ENCODE results near the gene TJP3. TPM values are rescaled to one million over a fixed set of nuclear protein-coding genes. Genes with fewer than 3 reads are reported as not detected.

Gene TJP3
- total RNA-seq, 1 donor from 2014 or later: 3.1 TPM

- H3K36me3 Mint-ChIP-seq (ENCODE audit: unreplicated experiment): no peaks in the 10 kb centered on the region
- no peak for TF ChIP-seq CTCF (IDR thresholded peaks at IDR 0.05; ENCODE audit: partially characterized antibody, unreplicated experiment)
- peak overlapping the region; percentile 88 for H3K27ac Mint-ChIP-seq (ENCODE audit: unreplicated experiment)
- no peak for DNase-seq
- peak overlapping the region; percentile 99 for H3K4me3 Mint-ChIP-seq (ENCODE audit: unreplicated experiment)
- H3K9me3 Mint-ChIP-seq (ENCODE audit: unreplicated experiment): peaks cover 15% of the 10 kb centered on the region
- no peaks in the 10 kb centered on the region for H3K4me1 Mint-ChIP-seq (ENCODE audit: low read depth, unreplicated experiment)
- H3K27me3 Mint-ChIP-seq (ENCODE audit: unreplicated experiment): peaks cover 9% of the 10 kb centered on the region
These were observed 52.7 kb downstream of the TJP3 start for GRCh38 chr19:3760871-3761361.

GRCh38 chr19:3761382-3762129 is 53.4 kb downstream of the TJP3 start, which contains the start of gene APBA3:
Gene APBA3 (minus strand): TSS chr19:3761692. CDS start chr19:3760264, 1,428 bp downstream.
- Mint-ChIP-seq H3K9me3 (ENCODE audit: unreplicated experiment) (peaks cover 15% of the 10 kb centered on the region), H3K27ac (ENCODE audit: unreplicated experiment) (peak within 1 kb of the TSS; percentile 98), H3K27me3 (ENCODE audit: unreplicated experiment) (peaks cover 9% of the 10 kb centered on the region), H3K36me3 (ENCODE audit: unreplicated experiment) (no peaks in the 10 kb centered on the region), H3K4me3 (ENCODE audit: unreplicated experiment) (peak within 1 kb of the TSS; percentile 99), H3K4me1 (ENCODE audit: low read depth, unreplicated experiment) (no peaks in the 10 kb centered on the region)
- peak; percentile 88 for TF ChIP-seq CTCF (IDR thresholded peaks at IDR 0.05; ENCODE audit: partially characterized antibody, unreplicated experiment)
- DNase-seq: peak; percentile 95

- DNase-seq: no peak
- peaks cover 15% of the 10 kb centered on the region for H3K9me3 Mint-ChIP-seq (ENCODE audit: unreplicated experiment)
- H3K27me3 Mint-ChIP-seq (ENCODE audit: unreplicated experiment): peaks cover 9% of the 10 kb centered on the region
- TF ChIP-seq CTCF (IDR thresholded peaks at IDR 0.05; ENCODE audit: partially characterized antibody, unreplicated experiment): no peak
- H3K4me1 Mint-ChIP-seq (ENCODE audit: low read depth, unreplicated experiment): no peaks in the 10 kb centered on the region
- no peaks in the 10 kb centered on the region for H3K36me3 Mint-ChIP-seq (ENCODE audit: unreplicated experiment)
- H3K4me3 Mint-ChIP-seq (ENCODE audit: unreplicated experiment): peak overlapping the region; percentile 99
- H3K27ac Mint-ChIP-seq (ENCODE audit: unreplicated experiment): peak overlapping the region; percentile 88
These were observed 53.9 kb downstream of the TJP3 start for GRCh38 chr19:3762130-3762473.

GRCh38 chr19:3762501-3763459 is 54.6 kb downstream of the TJP3 start, which contains the start of gene MRPL54:
Gene MRPL54 (plus strand): TSS chr19:3762682. CDS start chr19:3762701, 19 bp downstream.
- peak; percentile 100 for DNase-seq
- H3K27ac Mint-ChIP-seq (ENCODE audit: unreplicated experiment): peak within 1 kb of the TSS; percentile 98
- H3K27me3 Mint-ChIP-seq (ENCODE audit: unreplicated experiment): peaks cover 9% of the 10 kb centered on the region
- H3K36me3 Mint-ChIP-seq (ENCODE audit: unreplicated experiment): no peaks in the 10 kb centered on the region
- TF ChIP-seq CTCF (IDR thresholded peaks at IDR 0.05; ENCODE audit: partially characterized antibody, unreplicated experiment): no peak
- H3K9me3 Mint-ChIP-seq (ENCODE audit: unreplicated experiment): peaks cover 15% of the 10 kb centered on the region
- H3K4me3 Mint-ChIP-seq (ENCODE audit: unreplicated experiment): peak within 1 kb of the TSS; percentile 99
- H3K4me1 Mint-ChIP-seq (ENCODE audit: low read depth, unreplicated experiment): no peaks in the 10 kb centered on the region

All from glutamatergic neuron (in vitro differentiated cells).